SU-DHL-6 (cell line): ENCODE data around the gene RASL11B.

Source experiments
- CTCF ChIP-seq: fragments of 200-600 bp; sonication (generic); IDR thresholded peaks from one replicate; pipeline ENCODE4 v1.5.1; 2017; ENCODE audit warnings: antibody characterized with exemption, mild to moderate bottlenecking, low read length, moderate library complexity; ENCODE audit not compliant: insufficient read depth, poor library complexity, severe bottlenecking
- EZH2phosphoT487 ChIP-seq: fragments of 200-600 bp; sonication (generic), shearing (Covaris generic); conservative IDR thresholded peaks from 2 replicates; pipeline ENCODE4 v1.6.1; 2018; ENCODE audit warnings: mild to moderate bottlenecking, antibody characterized with exemption, low read length, moderate library complexity, mixed read lengths

DNA sequence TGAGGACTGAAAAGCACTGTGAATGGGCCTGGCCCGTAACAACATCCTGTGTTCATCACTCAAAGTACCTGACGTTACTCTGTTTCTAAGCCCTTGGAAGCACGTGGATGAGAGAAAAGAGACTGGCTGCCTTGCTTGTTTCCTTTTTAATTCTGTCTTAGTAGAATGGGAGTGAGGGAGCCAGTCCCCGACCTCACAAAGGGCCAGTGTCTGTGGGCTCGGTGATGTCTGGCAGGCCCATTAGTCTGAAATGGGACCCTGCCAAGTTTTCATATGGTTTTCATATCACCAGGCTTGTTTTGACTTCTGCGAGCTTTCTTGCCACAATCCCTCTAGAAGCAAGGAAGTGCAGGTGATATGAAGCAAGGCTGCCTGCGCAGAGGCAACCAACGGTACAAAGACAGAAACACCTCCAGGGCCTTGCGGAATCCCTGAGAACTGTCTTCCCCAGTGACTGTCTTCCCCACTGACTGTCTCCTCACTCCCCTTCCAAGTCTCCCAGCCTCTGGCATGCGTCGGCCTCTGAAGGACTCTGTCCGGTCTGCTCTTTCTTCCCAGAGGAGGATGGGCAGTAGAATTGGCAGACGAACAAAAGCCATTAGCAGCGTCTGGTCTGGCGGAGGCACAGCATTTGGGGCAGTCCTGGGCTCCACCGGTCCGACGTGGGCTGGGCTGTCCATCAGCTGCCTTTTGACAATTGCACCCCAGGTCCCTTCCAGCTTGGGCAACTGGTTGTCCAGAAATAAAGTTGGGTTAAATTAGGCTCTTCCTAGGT is 20.2 kb upstream of the RASL11B start:
- TF ChIP-seq CTCF: no peak
- TF ChIP-seq EZH2phosphoT487: no peak
